ENCODE results near the gene NMS. TPM values are rescaled to one million over a fixed set of nuclear protein-coding genes. Genes with fewer than 3 reads are reported as not detected.

The NMS gene
- total RNA-seq, 2 donors from 2014 or later: not detected

- Histone ChIP-seq H3K4me1 (replicated peaks) (no peaks in the 10 kb centered on the region), H3K9me3 (no peaks in the 10 kb centered on the region), H3K27me3 (replicated peaks; ENCODE audit: insufficient read depth) (no peaks in the 10 kb centered on the region), H3K36me3 (no peaks in the 10 kb centered on the region), H3K4me3 (no peak overlapping the region), H3K27ac (no peak overlapping the region)
- intact Hi-C loops (cut with DNase I): no loop called here
- 59% methylated on average over 1 of the region's 1 CpG for WGBS
- DNase-seq (ENCODE audit: low spot score): no peak
- TF ChIP-seq POLR2AphosphoS5 (IDR thresholded peaks at IDR 0.05): no peak
- no peak for TF ChIP-seq POLR2A (IDR thresholded peaks at IDR 0.05)
- TF ChIP-seq CTCF (IDR thresholded peaks at IDR 0.05): no peak
Measured at GRCh38 chr2:100517556-100517955, 47.3 kb downstream of the NMS start.

GRCh38 chr2:100518801-100519200, 48.5 kb downstream of the NMS start:
- 74% methylated on average over 2 of the region's 2 CpGs for WGBS

GRCh38 chr2:100520224-100520623, 49.9 kb downstream of the NMS start:
- no peak overlapping the region for H3K27ac ChIP-seq
- intact Hi-C loops (cut with DNase I): no loop called here
- no peak for TF ChIP-seq POLR2AphosphoS5 (IDR thresholded peaks at IDR 0.05)
- TF ChIP-seq POLR2A (IDR thresholded peaks at IDR 0.05): no peak
- no peaks in the 10 kb centered on the region for H3K4me1 ChIP-seq (replicated peaks)
- WGBS: 79% methylated on average over 2 of the region's 2 CpGs
- H3K4me3 ChIP-seq: no peak overlapping the region
- no peak for DNase-seq (ENCODE audit: low spot score)
- no peaks in the 10 kb centered on the region for H3K27me3 ChIP-seq (replicated peaks; ENCODE audit: insufficient read depth)
- no peaks in the 10 kb centered on the region for H3K36me3 ChIP-seq
- no peaks in the 10 kb centered on the region for H3K9me3 ChIP-seq

More at GRCh38 chr2:100518801-100519200, 48.5 kb downstream of the NMS start:
- DNase-seq (ENCODE audit: low spot score): no peak
- Histone ChIP-seq H3K4me1 (replicated peaks) (no peaks in the 10 kb centered on the region), H3K9me3 (no peaks in the 10 kb centered on the region), H3K36me3 (no peaks in the 10 kb centered on the region), H3K27me3 (replicated peaks; ENCODE audit: insufficient read depth) (no peaks in the 10 kb centered on the region), H3K27ac (no peak overlapping the region), H3K4me3 (no peak overlapping the region)
- intact Hi-C loops (cut with DNase I): no loop called here
- TF ChIP-seq CTCF (IDR thresholded peaks at IDR 0.05) (no peak), POLR2A (IDR thresholded peaks at IDR 0.05) (no peak), POLR2AphosphoS5 (IDR thresholded peaks at IDR 0.05) (no peak)

- 68% methylated on average over 1 of the region's 1 CpG for WGBS
- TF ChIP-seq CTCF (IDR thresholded peaks at IDR 0.05) (no peak), POLR2A (IDR thresholded peaks at IDR 0.05) (no peak), POLR2AphosphoS5 (IDR thresholded peaks at IDR 0.05) (no peak)
Measured at GRCh38 chr2:100522430-100522829, 52.1 kb downstream of the NMS start.

GRCh38 chr2:100524331-100524730, 54.0 kb downstream of the NMS start:
- Histone ChIP-seq H3K4me1 (replicated peaks) (no peaks in the 10 kb centered on the region), H3K36me3 (no peaks in the 10 kb centered on the region), H3K27ac (no peak overlapping the region), H3K27me3 (replicated peaks; ENCODE audit: insufficient read depth) (no peaks in the 10 kb centered on the region), H3K9me3 (no peaks in the 10 kb centered on the region), H3K4me3 (no peak overlapping the region)
- intact Hi-C loops (cut with DNase I): no loop called here
- WGBS: 84% methylated on average over 2 of the region's 2 CpGs
- TF ChIP-seq CTCF (IDR thresholded peaks at IDR 0.05): no peak
- TF ChIP-seq POLR2A (IDR thresholded peaks at IDR 0.05): no peak
- no peak for TF ChIP-seq POLR2AphosphoS5 (IDR thresholded peaks at IDR 0.05)
- DNase-seq (ENCODE audit: low spot score): no peak

More at GRCh38 chr2:100522430-100522829, 52.1 kb downstream of the NMS start:
- DNase-seq (ENCODE audit: low spot score): no peak
- Histone ChIP-seq H3K27ac (no peak overlapping the region), H3K4me3 (no peak overlapping the region), H3K27me3 (replicated peaks; ENCODE audit: insufficient read depth) (no peaks in the 10 kb centered on the region), H3K36me3 (no peaks in the 10 kb centered on the region), H3K4me1 (replicated peaks) (no peaks in the 10 kb centered on the region), H3K9me3 (no peaks in the 10 kb centered on the region)
- intact Hi-C loops (cut with DNase I): no loop called here

Data from prostate gland (tissue), 2 donors.